GM20000 (cell line): ENCODE data around the gene WDR27.
"Not testable (repeated sequence)": the region's sequence is repeated elsewhere in the genome, so short reads cannot be mapped to it uniquely, and the experiment has no call there.

ENCODE experiments used
- DNase-seq: peaks from one replicate; pipeline ENCODE4 v3.0.0; 2012; ENCODE audit warnings: low spot score
- CTCF ChIP-seq: IDR thresholded peaks from 2 replicates; pipeline ENCODE4 v1.5.1; 2012; ENCODE audit warnings: mild to moderate bottlenecking, control low read depth; ENCODE audit errors: extremely low read depth, missing control alignments

The WDR27 gene

DNA sequence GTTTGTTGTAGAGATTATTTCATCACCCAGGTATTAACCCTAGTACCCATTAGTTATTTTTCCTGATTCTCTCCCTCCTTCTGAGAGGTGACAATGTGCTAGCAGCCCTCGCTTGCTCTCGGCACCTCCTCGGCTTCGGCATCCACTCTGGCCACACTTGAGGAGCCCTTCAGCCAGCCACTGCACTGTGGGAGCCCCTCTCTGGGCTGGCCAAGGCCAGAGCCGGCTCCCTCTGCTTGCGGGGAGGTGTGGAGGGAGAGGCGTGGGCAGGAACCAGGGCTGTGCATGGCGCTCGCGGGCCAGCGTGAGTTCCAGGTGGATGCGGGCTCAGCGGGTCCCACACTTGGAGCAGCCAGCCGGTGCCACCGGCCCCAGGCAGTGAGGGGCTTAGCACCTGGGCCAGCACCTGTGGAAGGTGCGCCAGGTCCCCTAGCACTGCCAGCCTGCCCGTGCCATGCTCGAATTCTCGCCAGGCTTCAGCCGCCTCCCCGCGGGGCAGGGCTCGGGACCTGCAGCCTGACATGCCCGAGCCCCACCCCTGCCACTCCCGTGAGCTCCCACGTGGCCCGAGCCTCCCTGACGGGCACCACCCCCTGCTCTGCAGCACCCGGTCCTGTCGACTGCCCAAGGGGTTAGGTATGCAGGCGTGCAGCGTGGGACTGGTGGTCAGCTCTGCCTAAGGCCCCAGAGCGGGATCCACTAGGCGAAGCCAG, 221.9 kb downstream of the WDR27 start:
- DNase-seq = no peak
- no peak for TF ChIP-seq CTCF

DNA sequence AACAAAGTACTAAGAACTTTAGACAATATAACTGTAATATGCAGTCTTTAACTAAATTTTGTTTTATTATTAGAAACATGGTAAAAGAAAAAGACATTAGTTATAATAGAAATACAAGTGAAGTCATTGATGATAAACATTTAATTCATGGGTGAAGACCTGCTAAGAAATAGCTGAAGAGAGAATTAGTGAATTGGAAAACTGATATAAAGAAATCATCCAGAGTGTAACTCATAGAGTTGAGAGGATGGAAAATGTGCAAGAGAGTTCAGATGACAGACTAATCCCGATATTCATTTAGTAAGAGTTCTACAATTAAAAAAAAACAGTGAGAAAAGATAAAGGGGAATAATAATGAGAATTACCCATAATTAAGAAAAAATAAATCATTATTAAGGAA, 227.5 kb downstream of the WDR27 start:
- no peak for TF ChIP-seq CTCF

GRCh38 chr6:169473663-169474062, 228.2 kb downstream of the WDR27 start:
- peak; percentile 32 for DNase-seq
- TF ChIP-seq CTCF = no peak

More for the DNA sequence above, 227.5 kb downstream of the WDR27 start:
- DNase-seq = no peak

- TF ChIP-seq CTCF = no peak
- DNase-seq = no peak
Measured at GRCh38 chr6:169472786-169473416, 228.9 kb downstream of the WDR27 start.

- no peak for DNase-seq
- TF ChIP-seq CTCF = no peak
Measured at GRCh38 chr6:169470790-169471189, 231.0 kb downstream of the WDR27 start.

DNA sequence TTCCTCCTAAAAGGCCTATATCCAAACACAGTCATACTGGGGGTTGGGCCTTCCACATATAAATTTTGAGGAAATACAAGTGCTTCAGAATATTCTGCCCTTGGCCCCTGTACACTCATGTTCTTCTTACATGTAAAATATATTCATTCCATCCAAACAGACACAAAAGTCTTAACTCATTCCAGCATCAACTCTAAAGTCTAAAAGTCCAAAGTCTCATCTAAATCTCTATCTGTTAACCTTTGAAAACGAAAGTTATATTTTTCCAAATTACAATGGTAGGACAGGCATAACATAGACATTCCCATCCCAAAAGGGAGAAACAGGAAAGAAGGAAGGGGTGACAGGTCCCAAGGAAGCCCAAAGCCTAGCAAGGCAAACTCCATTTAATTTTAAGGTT, 232.8 kb downstream of the WDR27 start:
- DNase-seq = no peak
- TF ChIP-seq CTCF = no peak

GRCh38 chr6:169467755-169468154, 234.1 kb downstream of the WDR27 start:
- not testable (repeated sequence) for DNase-seq

DNA sequence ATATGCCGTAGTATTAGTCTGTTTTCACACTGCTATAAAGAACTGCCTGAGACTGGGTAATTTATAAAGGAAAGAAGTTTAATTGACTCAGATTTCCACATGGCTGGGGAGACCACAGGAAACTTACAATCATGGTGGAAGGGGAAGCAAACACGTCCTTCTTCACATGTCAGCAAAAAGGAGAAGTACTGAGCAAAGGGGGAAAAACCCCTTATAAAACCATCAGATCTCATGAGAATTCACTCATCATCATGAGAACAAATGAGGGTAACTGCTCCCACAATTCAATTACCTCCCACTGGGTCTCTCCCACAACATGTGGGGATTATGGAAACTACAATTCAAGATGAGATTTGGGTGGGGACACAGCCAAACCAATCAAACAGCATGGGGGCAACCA, 235.6 kb downstream of the WDR27 start:
- not testable (repeated sequence) for DNase-seq
